PC-9 (cell line): ENCODE results near the gene LCLAT1. TPM values are rescaled to one million over a fixed set of nuclear protein-coding genes. Genes with fewer than 3 reads are reported as not detected.
"Not testable (repeated sequence)": the region's sequence is repeated elsewhere in the genome, so short reads cannot be mapped to it uniquely, and the experiment has no call there.

Experiments used
- BruUV-seq: library from RNA; stranded (reverse); fragments of 400-500 nt; replicated peaks from 2 replicates; lab custom pipeline; 2021; lab: Mats Ljungman, UMichigan
- CTCF ChIA-PET: fragments of 300-600 bp; sonication (Branson Sonifier 250); formaldehyde crosslinking; loops from one replicate; lab custom pipeline; 2022; ENCODE audit warnings: antibody characterized with exemption; lab: Charles Lee
- POLR2A ChIA-PET: fragments of 300-600 bp; sonication (Branson Sonifier 250); formaldehyde crosslinking; loops from one replicate; lab custom pipeline; 2022; ENCODE audit warnings: antibody characterized with exemption; ENCODE audit not compliant: unreplicated experiment; lab: Charles Lee
- DNase-seq, 2 experiments: peaks; one replicate each; pipeline versions ENCODE4 v3.0.0 to v3.0.0-alpha.2; 2015 to 2022; ENCODE audit warnings: mixed read lengths in 1 of 2
- H2AFZ ChIP-seq: fragments of 200-600 bp; sonication (generic); 2 replicates; pipeline ENCODE4 v1.8.1; 2017; ENCODE audit warnings: antibody characterized with exemption
- H3F3A ChIP-seq: fragments of 200-600 bp; sonication (generic); 2 replicates; pipeline ENCODE4 v1.8.1; 2017; ENCODE audit warnings: antibody characterized with exemption, mild to moderate bottlenecking, low read depth; ENCODE audit not compliant: insufficient read depth
- H3K27ac ChIP-seq: fragments of 200-600 bp; sonication (generic); 2 replicates; pipeline ENCODE4 v1.6.1; 2016; ENCODE audit warnings: mixed run types
- H3K27me3 ChIP-seq: fragments of 200-600 bp; sonication (generic); 2 replicates; pipeline ENCODE4 v1.6.1; 2016; ENCODE audit warnings: low read depth, mixed run types; ENCODE audit not compliant: insufficient read depth
- H3K36me3 ChIP-seq: fragments of 200-600 bp; sonication (generic); 2 replicates; pipeline ENCODE4 v1.6.1; 2016; ENCODE audit warnings: low read depth, mixed run types
- H3K4me1 ChIP-seq: fragments of 200-600 bp; sonication (generic); replicated peaks from 2 replicates; pipeline ENCODE4 v1.6.1; 2016; ENCODE audit warnings: mixed run types; ENCODE audit not compliant: insufficient read depth
- H3K4me2 ChIP-seq: fragments of 200-600 bp; sonication (generic); 2 replicates; pipeline ENCODE4 v1.6.1; 2017; ENCODE audit warnings: mixed run types
- H3K4me3 ChIP-seq: fragments of 200-600 bp; sonication (generic); 2 replicates; pipeline ENCODE4 v1.6.1; 2016; ENCODE audit warnings: mixed run types
- H3K79me2 ChIP-seq: fragments of 200-600 bp; sonication (generic); 2 replicates; pipeline ENCODE4 v1.6.1; 2017; ENCODE audit warnings: low read depth, mixed run types
- H3K9me2 ChIP-seq: fragments of 200-600 bp; sonication (generic); 2 replicates; pipeline ENCODE4 v1.8.1; 2017; ENCODE audit warnings: mild to moderate bottlenecking; ENCODE audit not compliant: insufficient read depth
- H3K9me3 ChIP-seq: fragments of 200-600 bp; sonication (generic); 2 replicates; pipeline ENCODE4 v1.8.1; 2016; ENCODE audit warnings: low read depth; ENCODE audit not compliant: insufficient read depth
- H4K20me1 ChIP-seq: fragments of 200-600 bp; sonication (generic); 2 replicates; pipeline ENCODE4 v1.8.1; 2017; ENCODE audit not compliant: insufficient read depth
- CTCF ChIP-seq: fragments of 200-600 bp; sonication (generic); conservative IDR thresholded peaks from 2 replicates; pipeline ENCODE4 v1.6.1; 2017; ENCODE audit warnings: mixed run types, antibody characterized with exemption, mild to moderate bottlenecking, moderate library complexity
- EZH2 ChIP-seq: fragments of 200-600 bp; sonication (generic); IDR thresholded peaks from 2 replicates; pipeline ENCODE4 v1.8.0; 2017; ENCODE audit warnings: antibody characterized with exemption, low read depth
- intact Hi-C: fragments of 100-400 bp; cut with micrococcal nuclease; formaldehyde crosslinking; loops from one replicate; pipeline ENCODE4 v1.10.0; 2022; ENCODE audit not compliant: unreplicated experiment
- total RNA-seq: library from RNA; stranded (reverse); gene quantifications from 2 replicates; pipeline ENCODE4 v1.2.3, GENCODE V29; 2021

LCLAT1 gene
- total RNA-seq, 1 experiment from 2014 or later: 35.7 TPM

DNA sequence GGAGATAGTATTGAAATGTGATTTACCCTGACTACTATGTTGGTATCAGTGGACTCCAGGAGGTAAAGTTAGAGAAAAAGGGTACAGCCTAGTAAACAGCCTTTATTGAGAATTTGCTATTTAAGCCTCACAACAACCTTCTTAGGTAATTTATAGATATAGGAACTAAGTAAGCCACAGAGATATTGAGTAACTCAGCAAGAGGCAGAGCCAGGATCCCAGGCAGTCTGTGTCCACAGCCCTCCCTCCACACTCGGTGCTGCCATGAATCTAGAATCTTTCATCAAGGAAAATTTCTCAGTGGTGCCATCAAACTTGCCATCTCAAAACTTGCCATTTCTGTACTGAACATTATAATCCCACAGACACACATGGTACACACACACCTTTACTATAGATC lies 189.3 kb downstream of the LCLAT1 start:
- ChIA-PET CTCF (no interaction called here), POLR2A (no interaction called here)
- H3F3A ChIP-seq: no peaks in the 10 kb centered on the region
- H3K4me3 ChIP-seq: no peak overlapping the region
- no peaks in the 10 kb centered on the region for H3K4me1 ChIP-seq
- no peak overlapping the region for H3K27ac ChIP-seq
- H3K27me3 ChIP-seq: no peaks in the 10 kb centered on the region
- no peak for TF ChIP-seq EZH2
- TF ChIP-seq CTCF: no peak
- 0 out of 2 replicates have a peak, but pooled peaks cover 12% of the 10 kb centered on the region for H3K36me3 ChIP-seq
- no peaks in the 10 kb centered on the region for H4K20me1 ChIP-seq
- H3K9me3 ChIP-seq: no peaks in the 10 kb centered on the region
- no peaks in the 10 kb centered on the region for H3K79me2 ChIP-seq
- intact Hi-C loops: no loop called here
- no peak for DNase-seq
- BruUV-seq: no TSS peak
- no peaks in the 10 kb centered on the region for H3K9me2 ChIP-seq
- no peak overlapping the region for H2AFZ ChIP-seq
- no peak overlapping the region for H3K4me2 ChIP-seq

DNA sequence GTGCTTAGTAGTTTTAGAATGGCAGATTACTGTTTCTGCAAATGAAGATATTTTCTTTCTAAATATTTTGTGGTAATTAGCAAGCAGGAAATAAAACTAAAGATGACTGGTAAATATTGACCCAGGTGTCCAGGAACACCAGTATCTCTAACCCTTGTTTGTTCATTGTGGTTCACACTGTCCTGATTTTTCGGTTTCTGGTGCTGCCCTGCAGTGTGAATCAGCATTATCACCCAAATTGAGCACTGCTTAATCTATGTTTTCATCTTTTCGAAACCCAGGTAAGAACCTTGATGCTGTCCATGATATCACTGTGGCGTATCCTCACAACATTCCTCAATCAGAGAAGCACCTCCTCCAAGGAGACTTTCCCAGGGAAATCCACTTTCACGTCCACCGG lies 192.8 kb downstream of the LCLAT1 start:
- Histone ChIP-seq H3K27ac (no peak overlapping the region), H2AFZ (no peak overlapping the region), H3K36me3 (0 out of 2 replicates have a peak, but pooled peaks cover 12% of the 10 kb centered on the region), H4K20me1 (no peaks in the 10 kb centered on the region), H3F3A (no peaks in the 10 kb centered on the region), H3K4me2 (no peak overlapping the region), H3K9me2 (no peaks in the 10 kb centered on the region), H3K27me3 (no peaks in the 10 kb centered on the region), H3K4me3 (no peak overlapping the region), H3K9me3 (no peaks in the 10 kb centered on the region), H3K79me2 (no peaks in the 10 kb centered on the region), H3K4me1 (no peaks in the 10 kb centered on the region)
- TF ChIP-seq EZH2 (no peak), CTCF (no peak)
- BruUV-seq: no TSS peak
- CTCF ChIA-PET: interaction anchor here (0.7 kb wide), 1 partner anchor 10 kb away, joined by 4 read pairs; no protein-coding TSS in a partner anchor
- intact Hi-C loops: no loop called here
- POLR2A ChIA-PET: no interaction called here
- DNase-seq: peak in 1 of 2 experiments; percentile 49

DNA sequence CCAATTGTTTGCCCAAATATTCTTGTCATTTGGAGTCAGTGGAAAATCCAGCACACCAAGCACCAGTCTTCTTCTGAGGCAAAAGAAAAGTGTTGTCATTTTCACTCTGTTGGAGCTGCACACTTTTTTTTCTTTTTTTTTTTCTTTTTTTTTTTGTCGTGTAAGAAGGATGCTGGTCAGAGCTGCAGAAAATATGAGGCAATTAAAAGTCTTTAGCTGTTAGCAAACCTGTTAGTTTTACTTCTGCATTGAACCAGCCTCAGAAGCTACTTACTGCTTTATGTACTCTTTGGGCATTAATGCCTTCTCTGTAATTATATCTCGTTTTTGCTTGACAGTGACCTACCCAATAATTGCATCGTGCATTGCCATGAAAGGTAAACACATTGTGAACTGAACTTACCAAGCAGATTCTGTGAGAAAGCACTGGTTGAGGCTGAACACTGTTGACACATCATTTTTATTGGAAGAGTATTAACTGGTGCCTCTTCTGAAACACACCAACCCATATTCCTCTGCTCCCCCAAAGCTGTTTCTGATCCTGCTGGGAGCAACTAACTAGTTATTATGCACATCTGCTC lies 194.8 kb downstream of the LCLAT1 start:
- DNase-seq: no peak
- no peak overlapping the region for H3K27ac ChIP-seq
- H3K4me1 ChIP-seq: no peaks in the 10 kb centered on the region
- H2AFZ ChIP-seq: no peak overlapping the region
- no peak for TF ChIP-seq EZH2
- TF ChIP-seq CTCF: no peak
- no peaks in the 10 kb centered on the region for H3K9me2 ChIP-seq
- no peak overlapping the region for H3K4me3 ChIP-seq
- ChIA-PET CTCF (no interaction called here), POLR2A (no interaction called here)
- BruUV-seq: no TSS peak
- intact Hi-C loops: no loop called here
- 0 out of 2 replicates have a peak, but pooled peaks cover 12% of the 10 kb centered on the region for H3K36me3 ChIP-seq
- H3K4me2 ChIP-seq: no peak overlapping the region
- H3K9me3 ChIP-seq: no peaks in the 10 kb centered on the region
- no peaks in the 10 kb centered on the region for H4K20me1 ChIP-seq
- no peaks in the 10 kb centered on the region for H3F3A ChIP-seq
- H3K27me3 ChIP-seq: no peaks in the 10 kb centered on the region
- H3K79me2 ChIP-seq: no peaks in the 10 kb centered on the region

GRCh38 chr2:30643013-30643412 lies 196.0 kb downstream of the LCLAT1 start:
- H3F3A ChIP-seq, CTCF ChIA-PET, BruUV-seq, H2AFZ ChIP-seq, H3K4me2 ChIP-seq, H4K20me1 ChIP-seq, H3K4me3 ChIP-seq, POLR2A ChIA-PET, H3K9me2 ChIP-seq, H3K27ac ChIP-seq, H3K9me3 ChIP-seq, DNase-seq, H3K27me3 ChIP-seq, H3K4me1 ChIP-seq, H3K79me2 ChIP-seq, intact Hi-C loops: not testable (repeated sequence)
- 0 out of 2 replicates have a peak, but pooled peaks cover 12% of the 10 kb centered on the region for H3K36me3 ChIP-seq
